ENCODE data around the gene GPS1.

DNA sequence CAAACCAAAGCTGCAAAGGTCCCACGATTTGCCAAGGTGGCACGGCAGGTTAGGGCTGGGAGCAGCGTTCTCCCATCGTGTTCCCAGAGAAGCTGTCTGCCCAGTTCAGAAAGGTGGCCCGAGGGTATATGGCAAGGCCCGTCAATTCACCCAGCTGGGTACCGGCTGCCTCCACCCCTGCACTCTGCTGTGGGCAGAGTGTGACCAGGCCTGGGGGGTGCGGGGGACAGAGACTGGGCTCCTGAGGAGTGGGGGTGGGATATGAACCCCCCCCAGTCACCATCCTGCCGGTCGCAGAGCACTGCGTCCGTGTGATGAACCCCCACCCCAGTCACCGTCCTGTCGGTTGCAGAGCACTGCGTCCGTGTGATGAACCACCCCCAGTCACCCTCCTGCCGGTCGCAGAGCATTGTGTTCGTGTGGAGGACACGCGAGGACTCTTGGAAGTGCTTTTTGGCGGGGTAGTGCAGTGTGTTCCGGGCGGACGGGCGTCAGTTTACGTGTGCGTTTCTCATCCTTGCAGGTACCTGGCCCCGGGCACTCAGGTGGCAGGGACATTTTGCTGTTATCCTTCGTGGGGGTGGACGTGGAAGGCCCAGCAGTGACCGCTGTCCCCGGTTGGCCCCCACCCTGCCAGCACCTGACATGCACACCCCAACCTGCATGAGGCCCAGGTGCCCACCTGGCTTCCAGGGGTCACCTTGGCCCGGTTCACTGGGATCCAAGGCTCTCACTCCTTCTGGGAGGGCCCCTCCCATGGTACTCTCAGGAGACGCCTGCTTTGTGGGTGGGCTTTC is 49.0 kb downstream of the GPS1 start:
- TF ChIP-seq NFIC (IDR thresholded peaks at IDR 0.05) (no peak), FOXM1 (IDR thresholded peaks at IDR 0.05; ENCODE audit: borderline replicate concordance, low read depth) (no peak), RAD21 (IDR thresholded peaks at IDR 0.05; ENCODE audit: low read depth) (no peak)

Data from Ishikawa (cell line).